PC-9 (cell line): ENCODE results near the gene GAS7.

ENCODE experiments used
- EZH2 ChIP-seq: fragments of 200-600 bp; sonication (generic); IDR thresholded peaks from 2 replicates; pipeline ENCODE4 v1.8.0; 2017; ENCODE audit warnings: antibody characterized with exemption, low read depth
- TF ChIP-seq, protein P1 (sequence below): fragments of 200-600 bp; sonication (generic); conservative IDR thresholded peaks from 2 replicates; pipeline ENCODE4 v1.6.1; 2017; ENCODE audit warnings: mixed run types, antibody characterized with exemption, mild to moderate bottlenecking, moderate library complexity

DNA sequence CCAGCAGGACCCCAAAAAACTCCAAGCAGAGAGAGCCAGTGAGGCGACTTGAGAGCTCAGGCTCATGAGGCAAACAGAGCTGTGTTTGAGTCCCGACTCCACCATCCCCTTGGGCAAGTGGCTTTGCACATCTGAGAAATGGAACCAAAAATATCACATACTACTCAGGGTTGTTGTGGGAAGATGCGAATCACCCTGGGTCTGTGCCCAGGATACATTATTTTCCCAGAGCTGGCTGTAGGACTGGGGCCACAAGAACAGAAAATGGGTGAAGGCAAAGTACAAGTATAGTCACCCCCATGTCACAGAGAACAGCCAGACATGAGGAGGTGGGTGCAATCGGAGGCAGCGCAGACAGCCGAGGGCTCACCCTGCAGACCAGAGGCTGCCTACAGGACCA is 127.3 kb downstream of the GAS7 start:
- TF ChIP-seq, protein P1, sequence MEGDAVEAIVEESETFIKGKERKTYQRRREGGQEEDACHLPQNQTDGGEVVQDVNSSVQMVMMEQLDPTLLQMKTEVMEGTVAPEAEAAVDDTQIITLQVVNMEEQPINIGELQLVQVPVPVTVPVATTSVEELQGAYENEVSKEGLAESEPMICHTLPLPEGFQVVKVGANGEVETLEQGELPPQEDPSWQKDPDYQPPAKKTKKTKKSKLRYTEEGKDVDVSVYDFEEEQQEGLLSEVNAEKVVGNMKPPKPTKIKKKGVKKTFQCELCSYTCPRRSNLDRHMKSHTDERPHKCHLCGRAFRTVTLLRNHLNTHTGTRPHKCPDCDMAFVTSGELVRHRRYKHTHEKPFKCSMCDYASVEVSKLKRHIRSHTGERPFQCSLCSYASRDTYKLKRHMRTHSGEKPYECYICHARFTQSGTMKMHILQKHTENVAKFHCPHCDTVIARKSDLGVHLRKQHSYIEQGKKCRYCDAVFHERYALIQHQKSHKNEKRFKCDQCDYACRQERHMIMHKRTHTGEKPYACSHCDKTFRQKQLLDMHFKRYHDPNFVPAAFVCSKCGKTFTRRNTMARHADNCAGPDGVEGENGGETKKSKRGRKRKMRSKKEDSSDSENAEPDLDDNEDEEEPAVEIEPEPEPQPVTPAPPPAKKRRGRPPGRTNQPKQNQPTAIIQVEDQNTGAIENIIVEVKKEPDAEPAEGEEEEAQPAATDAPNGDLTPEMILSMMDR: no peak
- no peak for TF ChIP-seq EZH2
